Sigmoid colon (tissue), 7 donors: ENCODE data around the gene POLG2. TPM values are rescaled to one million over a fixed set of nuclear protein-coding genes. Genes with fewer than 3 reads are reported as not detected.

Experiments
- DNase-seq: peaks from one replicate; pipeline ENCODE4 v3.0.0-alpha.2; 2019
- H3K27ac ChIP-seq, 4 donors: fragments of 200-600 bp; sonication (generic); one replicate each; pipeline ENCODE4 v1.5.1; 2016 to 2019; ENCODE audit warnings: mild to moderate bottlenecking in 1 of 4
- H3K27me3 ChIP-seq, 3 donors: fragments of 200-600 bp; sonication (generic); one replicate each; pipeline ENCODE4 v1.5.1; 2019; ENCODE audit warnings: mild to moderate bottlenecking in 1 of 3
- H3K36me3 ChIP-seq, 4 donors: fragments of 200-600 bp; sonication (generic); one replicate each; pipeline ENCODE4 v1.5.1; 2016 to 2019
- H3K4me1 ChIP-seq, 4 donors: fragments of 200-600 bp; sonication (generic); one replicate each; pipeline ENCODE4 v1.5.1; 2017 to 2019
- H3K4me3 ChIP-seq, 4 donors: fragments of 200-600 bp; sonication (generic); one replicate each; pipeline ENCODE4 v1.5.1; 2017 to 2019; ENCODE audit warnings: mild to moderate bottlenecking in 2 of 4, moderate library complexity in 1 of 4
- H3K9me3 ChIP-seq, 4 donors: fragments of 200-600 bp in 3 of 4; sonication (generic) in 3 of 4; one replicate each; pipeline versions ENCODE4 v1.5.1 to v1.6.1; 2013 to 2019
- EP300 ChIP-seq, 4 donors: sonication (generic); formaldehyde crosslinking; IDR thresholded peaks; one replicate each; pipeline ENCODE4 v1.6.1; 2017; ENCODE audit warnings: antibody characterized with exemption in 4 of 4
- POLR2A ChIP-seq, 2 donors: fragments of 450-650 bp; IDR thresholded peaks; one replicate each; pipeline ENCODE4 v1.6.1; 2016; ENCODE audit warnings: antibody characterized with exemption in 2 of 2, mild to moderate bottlenecking in 2 of 2, moderate library complexity in 2 of 2
- POLR2AphosphoS5 ChIP-seq, 4 donors: sonication (generic); formaldehyde crosslinking; IDR thresholded peaks; one replicate each; pipeline ENCODE4 v1.6.1; 2017; ENCODE audit warnings: antibody characterized with exemption in 4 of 4
- WGBS, 2 donors: extraction: QIAGEN DNeasy Blood & Tissue Kit; methylation state at CpG; one replicate each; pipeline ENCODE4 v1.1.7; 2013; 5-methylcytosine and 5-hydroxymethylcytosine counted together
- intact Hi-C: fragments of 100-400 bp; cut with DNase I; formaldehyde crosslinking; loops from one replicate; pipeline ENCODE4 v1.15.1; 2023
- polyA plus RNA-seq, 3 donors: library from polyadenylated mRNA; stranded (reverse); fragments of 200-250 nt; gene quantifications; one replicate each; pipeline ENCODE4 v1.2.3, GENCODE V29; 2013
- total RNA-seq, 4 donors: library from RNA; depleted of rRNA; stranded (reverse); fragments of >200 nt; gene quantifications; one replicate each; pipeline ENCODE4 v1.1.0, GENCODE V29; 2016
- TF ChIP-seq, protein P1 (sequence below), 4 experiments: fragments of 450-650 bp in 3 of 4; fragments of 200-600 bp in 1 of 4; IDR thresholded peaks; one replicate each; pipeline ENCODE4 v1.5.1; 2016 to 2019; ENCODE audit warnings: antibody characterized with exemption in 4 of 4, mild to moderate bottlenecking in 3 of 4, moderate library complexity in 2 of 4
- donor health status: healthy with polysubstance abuse.
- donor health status: Bipolar disorder and iron deficiency.
- donor health status: healthy.

The POLG2 gene
- total and polyA plus RNA-seq, 7 donors = 3.9 to 16.1 (median 8.2) TPM

DNA sequence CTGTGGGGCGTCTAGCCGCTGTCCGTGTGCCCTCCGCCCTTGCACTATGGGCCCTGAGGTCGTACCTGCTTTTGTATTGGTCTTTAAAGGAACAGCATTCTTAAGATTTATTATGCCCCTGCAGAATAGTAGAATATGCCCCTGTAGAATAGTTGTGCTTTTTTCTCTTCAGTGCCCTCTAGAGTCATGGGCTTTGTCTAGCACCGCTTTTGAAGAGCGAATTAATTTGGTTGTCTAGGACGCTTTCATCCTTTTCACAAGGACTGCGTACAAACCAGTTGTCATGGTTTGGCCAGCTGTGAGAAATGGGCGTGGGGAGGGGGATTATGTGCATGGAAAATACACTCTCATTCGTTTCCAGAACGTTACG lies 10.5 kb upstream of the POLG2 start:
- intact Hi-C loops = loop anchor here (5.0 to 10.0 kb wide), 3 partner anchors 155 to 680 kb away; partner anchors contain the start of genes FTSJ3, PSMC5 and SMURF2
- peaks cover 22 to 65% (median 36%) of the 10 kb centered on the region in 4 donors for H3K36me3 ChIP-seq
- 0% methylated on average over 13 of the region's 13 CpGs for WGBS, 2 donors
- no peak for TF ChIP-seq EP300 (IDR thresholded peaks at IDR 0.05)
- TF ChIP-seq POLR2A (IDR thresholded peaks at IDR 0.05) = no peak
- TF ChIP-seq, protein P1, sequence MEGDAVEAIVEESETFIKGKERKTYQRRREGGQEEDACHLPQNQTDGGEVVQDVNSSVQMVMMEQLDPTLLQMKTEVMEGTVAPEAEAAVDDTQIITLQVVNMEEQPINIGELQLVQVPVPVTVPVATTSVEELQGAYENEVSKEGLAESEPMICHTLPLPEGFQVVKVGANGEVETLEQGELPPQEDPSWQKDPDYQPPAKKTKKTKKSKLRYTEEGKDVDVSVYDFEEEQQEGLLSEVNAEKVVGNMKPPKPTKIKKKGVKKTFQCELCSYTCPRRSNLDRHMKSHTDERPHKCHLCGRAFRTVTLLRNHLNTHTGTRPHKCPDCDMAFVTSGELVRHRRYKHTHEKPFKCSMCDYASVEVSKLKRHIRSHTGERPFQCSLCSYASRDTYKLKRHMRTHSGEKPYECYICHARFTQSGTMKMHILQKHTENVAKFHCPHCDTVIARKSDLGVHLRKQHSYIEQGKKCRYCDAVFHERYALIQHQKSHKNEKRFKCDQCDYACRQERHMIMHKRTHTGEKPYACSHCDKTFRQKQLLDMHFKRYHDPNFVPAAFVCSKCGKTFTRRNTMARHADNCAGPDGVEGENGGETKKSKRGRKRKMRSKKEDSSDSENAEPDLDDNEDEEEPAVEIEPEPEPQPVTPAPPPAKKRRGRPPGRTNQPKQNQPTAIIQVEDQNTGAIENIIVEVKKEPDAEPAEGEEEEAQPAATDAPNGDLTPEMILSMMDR (IDR thresholded peaks at IDR 0.05) = peak in 3 of 4 experiments; percentile 23 to 29 (median 24)
- TF ChIP-seq POLR2AphosphoS5 (IDR thresholded peaks at IDR 0.05) = no peak
- H3K4me3 ChIP-seq = peak overlapping the region; percentile 78 to 90 (median 80)
- no peak for DNase-seq
- H3K27me3 ChIP-seq = no peaks in the 10 kb centered on the region
- H3K9me3 ChIP-seq = no peaks in the 10 kb centered on the region
- H3K27ac ChIP-seq = peak overlapping the region; percentile 95 to 100 (median 98)
- peaks cover 0 to 47% (median 43%) of the 10 kb centered on the region in 4 donors for H3K4me1 ChIP-seq

DNA sequence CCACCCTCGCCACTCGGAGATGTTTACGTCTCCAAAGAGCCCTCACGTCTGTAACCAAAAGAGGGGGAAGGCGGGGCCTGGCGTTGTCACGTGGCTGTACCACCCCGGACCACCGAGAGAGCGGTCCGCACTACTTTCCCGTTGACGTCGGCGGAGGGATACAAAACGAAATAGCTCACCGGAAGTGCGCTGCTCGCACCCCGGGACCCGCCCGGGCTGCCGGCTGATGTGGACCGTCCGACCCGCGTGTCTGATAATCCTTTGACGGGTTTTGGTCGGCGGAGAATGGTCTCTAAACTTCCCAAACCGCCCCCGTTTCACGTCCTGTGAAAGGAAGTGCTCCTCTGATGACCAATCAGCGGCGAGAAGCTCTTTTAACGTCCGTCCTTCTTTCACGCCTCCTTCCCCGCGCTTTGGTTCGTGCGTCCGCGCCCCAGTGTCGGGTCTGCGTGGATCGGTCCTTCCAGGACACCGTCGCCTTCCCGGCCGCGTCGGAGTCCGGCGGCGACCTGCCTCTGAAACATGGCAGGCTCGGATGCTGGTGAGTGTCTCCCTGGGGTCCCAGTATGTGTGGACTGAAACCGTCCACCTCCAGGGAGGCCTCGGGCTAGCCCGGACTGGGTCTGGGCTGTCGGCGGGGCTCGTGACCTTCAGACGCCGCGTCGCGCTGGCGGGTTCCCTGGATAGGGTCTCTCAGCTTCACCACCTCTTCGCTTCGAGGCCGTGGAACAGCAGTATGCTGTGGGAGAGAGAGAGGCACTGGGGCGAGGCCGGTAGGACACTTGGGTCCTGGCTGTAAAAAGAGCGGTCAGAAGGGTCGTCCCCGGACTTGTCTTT lies 9.9 kb upstream of the POLG2 start, which contains the start of gene CEP95:
CEP95 (plus strand) TSS at position 402 of the 837 bp plus-strand sequence; CDS start at position 523, 121 bp downstream.
- WGBS, 2 donors = 0% methylated on average over 77 of the region's 77 CpGs
- TF ChIP-seq, protein P1 (IDR thresholded peaks at IDR 0.05) = no peak
- TF ChIP-seq EP300 (IDR thresholded peaks at IDR 0.05) (peak in 2 of 4 donors; percentile 13 to 34), POLR2AphosphoS5 (IDR thresholded peaks at IDR 0.05) (peak; percentile 92 to 98 (median 96)), POLR2A (IDR thresholded peaks at IDR 0.05) (peak; percentile 88 to 89)
- Histone ChIP-seq H3K9me3 (no peaks in the 10 kb centered on the region), H3K4me3 (peak within 1 kb of the TSS; percentile 78 to 90 (median 80)), H3K36me3 (peaks cover 28 to 65% (median 39%) of the 10 kb centered on the region in 4 donors), H3K27ac (peak within 1 kb of the TSS; percentile 95 to 100 (median 98)), H3K27me3 (no peaks in the 10 kb centered on the region), H3K4me1 (peaks cover 0 to 53% (median 48%) of the 10 kb centered on the region in 4 donors)
- DNase-seq = peak; percentile 99
- intact Hi-C loops = loop anchor here (5.0 to 10.0 kb wide), 3 partner anchors 156 to 679 kb away; partner anchors contain the start of genes FTSJ3, PSMC5 and SMURF2

GRCh38 chr17:64506201-64506575 lies 9.3 kb upstream of the POLG2 start, which contains the start of gene DDX5:
DDX5 (minus strand) TSS chr17:64506289; CDS start chr17:64506119, 170 bp downstream.
- 0% methylated on average over 31 of the region's 31 CpGs for WGBS, 2 donors
- intact Hi-C loops = loop anchor here (5.0 to 10.0 kb wide), 3 partner anchors 156 to 679 kb away; partner anchors contain the start of genes FTSJ3, PSMC5 and SMURF2
- TF ChIP-seq POLR2A (IDR thresholded peaks at IDR 0.05) (peak; percentile 97), POLR2AphosphoS5 (IDR thresholded peaks at IDR 0.05) (peak; percentile 98 to 100 (median 100)), EP300 (IDR thresholded peaks at IDR 0.05) (no peak)
- TF ChIP-seq, protein P1 (IDR thresholded peaks at IDR 0.05) = no peak
- Histone ChIP-seq H3K27ac (peak within 1 kb of the TSS; percentile 95 to 100 (median 98)), H3K27me3 (no peaks in the 10 kb centered on the region), H3K4me1 (peaks cover 0 to 59% (median 51%) of the 10 kb centered on the region in 4 donors), H3K36me3 (peaks cover 34 to 65% (median 41%) of the 10 kb centered on the region in 4 donors), H3K9me3 (no peaks in the 10 kb centered on the region), H3K4me3 (peak within 1 kb of the TSS; percentile 78 to 90 (median 80))
- DNase-seq = peak; percentile 99

- H3K4me1 ChIP-seq = peaks cover 0 to 66% (median 57%) of the 10 kb centered on the region in 4 donors
- 0% methylated on average over 76 of the region's 76 CpGs for WGBS, 2 donors
- peak; percentile 97 for DNase-seq
- TF ChIP-seq EP300 (IDR thresholded peaks at IDR 0.05) (no peak), POLR2A (IDR thresholded peaks at IDR 0.05) (peak; percentile 47 to 52), POLR2AphosphoS5 (IDR thresholded peaks at IDR 0.05) (peak; percentile 81 to 90 (median 88))
- TF ChIP-seq, protein P1 (IDR thresholded peaks at IDR 0.05) = no peak
- peak overlapping the region; percentile 78 to 90 (median 80) for H3K4me3 ChIP-seq
- peak overlapping the region; percentile 95 to 100 (median 98) for H3K27ac ChIP-seq
- no peaks in the 10 kb centered on the region for H3K9me3 ChIP-seq
- intact Hi-C loops = loop anchor here (5.0 to 10.0 kb wide), 3 partner anchors 157 to 678 kb away; partner anchors contain the start of genes FTSJ3, PSMC5 and SMURF2
- peaks cover 40 to 65% (median 42%) of the 10 kb centered on the region in 4 donors for H3K36me3 ChIP-seq
- H3K27me3 ChIP-seq = no peaks in the 10 kb centered on the region
These were observed 8.7 kb upstream of the POLG2 start for GRCh38 chr17:64505340-64506200.
